ENCODE results near the gene UBE3B.

Gene UBE3B

GRCh38 chr12:109580684-109581333 lies 103.4 kb downstream of the UBE3B start:
- FAIRE-seq = no peak

- FAIRE-seq = no peak
Measured at GRCh38 chr12:109581334-109581691, 103.9 kb downstream of the UBE3B start.

- no peak for FAIRE-seq
Measured at GRCh38 chr12:109581856-109582255, 104.4 kb downstream of the UBE3B start.

GRCh38 chr12:109582636-109583035 lies 105.2 kb downstream of the UBE3B start:
- no peak for FAIRE-seq

DNA sequence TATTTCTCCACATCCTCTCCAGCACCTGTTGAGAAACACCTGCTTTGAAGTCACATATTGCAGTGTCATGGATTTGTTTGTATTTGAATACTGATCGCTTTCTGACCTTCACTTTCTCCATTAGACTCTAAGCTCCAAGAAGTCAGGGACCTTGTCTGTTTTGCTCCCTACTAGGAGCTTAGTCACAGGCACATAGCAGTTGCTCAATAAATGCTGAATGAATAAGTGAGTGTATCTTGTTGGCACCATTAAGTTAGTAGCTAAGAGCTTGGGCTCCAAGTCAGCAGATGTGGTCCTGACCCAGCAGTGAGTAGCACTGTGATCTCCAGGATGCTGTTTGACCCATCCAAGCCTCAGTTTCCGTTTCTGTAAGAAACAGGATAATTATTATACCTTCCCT lies 106.3 kb downstream of the UBE3B start:
- no peak for FAIRE-seq

Measured in TTC549 (cell line).